Spleen (tissue), 11 donors: ENCODE results near the gene GZMH. TPM values are rescaled to one million over a fixed set of nuclear protein-coding genes. Genes with fewer than 3 reads are reported as not detected.

Experiments used
- DNase-seq: peaks from one replicate; pipeline ENCODE4 v3.0.0-alpha.2; 2020
- H3K27ac ChIP-seq, 8 donors: fragments of 200-600 bp; sonication (generic) in 7 of 8; 1 replicate in 4 of 8; 2 replicates in 4 of 8; pipeline versions ENCODE4 v1.5.0 to v1.8.0; 2016 to 2021; ENCODE audit warnings: inconsistent platforms in 4 of 8, mild to moderate bottlenecking in 4 of 8, moderate library complexity in 1 of 8
- H3K27me3 ChIP-seq, 7 donors: fragments of 200-600 bp; sonication (generic) in 6 of 7; replicated peaks in 1 of 7; 1 replicate in 4 of 7; 2 replicates in 3 of 7; pipeline versions ENCODE4 v1.5.0 to v1.8.0; 2016 to 2021; ENCODE audit warnings: inconsistent platforms in 3 of 7, mild to moderate bottlenecking in 1 of 7
- H3K36me3 ChIP-seq, 6 donors: fragments of 200-600 bp; sonication (generic) in 5 of 6; 1 replicate in 4 of 6; 2 replicates in 2 of 6; pipeline versions ENCODE4 v1.5.0 to v1.8.0; 2016 to 2021; ENCODE audit warnings: inconsistent platforms in 2 of 6
- H3K4me1 ChIP-seq, 6 donors: fragments of 200-600 bp; sonication (generic) in 5 of 6; 1 replicate in 3 of 6; 2 replicates in 3 of 6; pipeline versions ENCODE4 v1.5.0 to v1.8.0; 2016 to 2021; ENCODE audit warnings: inconsistent platforms in 3 of 6
- H3K4me3 ChIP-seq, 8 donors: fragments of 200-600 bp; sonication (generic) in 7 of 8; 1 replicate in 4 of 8; 2 replicates in 4 of 8; pipeline versions ENCODE4 v1.5.0 to v1.8.0; 2016 to 2021; ENCODE audit warnings: inconsistent platforms in 4 of 8, mild to moderate bottlenecking in 4 of 8, moderate library complexity in 2 of 8
- H3K9me3 ChIP-seq, 8 donors: fragments of 200-600 bp; sonication (generic) in 7 of 8; 1 replicate in 4 of 8; 2 replicates in 4 of 8; pipeline versions ENCODE4 v1.5.0 to v1.8.0; 2016 to 2021; ENCODE audit warnings: inconsistent platforms in 4 of 8
- POLR2A ChIP-seq, 3 donors: fragments of 450-650 bp; IDR thresholded peaks; one replicate each; pipeline ENCODE4 v1.5.1; 2017; ENCODE audit warnings: antibody characterized with exemption in 3 of 3, mild to moderate bottlenecking in 1 of 3
- POLR2AphosphoS5 ChIP-seq, 3 donors: sonication (generic); formaldehyde crosslinking; IDR thresholded peaks; one replicate each; pipeline ENCODE4 v1.5.1; 2017; ENCODE audit warnings: antibody characterized with exemption in 3 of 3
- WGBS, 5 donors: extraction: QIAGEN DNeasy Blood & Tissue Kit in 3 of 5; methylation state at CpG; one replicate each; pipeline versions ENCODE4 v1.1.5 to v1.1.7; 2013 to 2018; 5-methylcytosine and 5-hydroxymethylcytosine counted together
- intact Hi-C: fragments of 100-400 bp; cut with DNase I; formaldehyde crosslinking; loops from one replicate; pipeline ENCODE4 v1.15.0; 2023; ENCODE audit warnings: low total_unique reads
- polyA plus RNA-seq, 3 donors: library from polyadenylated mRNA; stranded (reverse); fragments of 200-250 nt; gene quantifications; one replicate each; pipeline ENCODE4 v1.2.1, GENCODE V29; 2013
- total RNA-seq, 7 donors: library from RNA; depleted of rRNA in 3 of 7; stranded (reverse); fragments of >200 nt in 3 of 7; fragmentation: NEBNext Ultra II Directional in 4 of 7; extraction: Animal tissue kit (Norgen Biotek cat#: 25700) in 4 of 7; gene quantifications; one replicate each; pipeline versions ENCODE4 v1.1.0 to v1.2.1, GENCODE V29; 2016 to 2021
- TF ChIP-seq, protein P1 (sequence below), 11 experiments: fragments of 200-600 bp in 7 of 11; fragments of 450-650 bp in 4 of 11; sonication (generic) in 4 of 11; IDR thresholded peaks in 8 of 11; conservative IDR thresholded peaks in 3 of 11; 1 replicate in 7 of 11; 2 replicates in 4 of 11; pipeline versions ENCODE4 v1.4.0 to v1.8.0; 2016 to 2021; ENCODE audit warnings: antibody characterized with exemption in 11 of 11, inconsistent platforms in 4 of 11, mild to moderate bottlenecking in 1 of 11
- donor health status: healthy with polysubstance abuse.
- donor health status: DM: no; HTN: no; CAD: no; lungs with moderate emphysema.
- donor health status: DM: no; HTN: no; CAD: no.
- donor health status: Bipolar disorder and iron deficiency.
- donor health status: healthy.
- donor health status: DM: no; HTN: no; CAD: no.
- donor health status: DM: yes; HTN: yes; CAD: no.

Gene GZMH
- total and polyA plus RNA-seq, 10 donors = 2.8 to 29.4 (median 9.7) TPM

DNA sequence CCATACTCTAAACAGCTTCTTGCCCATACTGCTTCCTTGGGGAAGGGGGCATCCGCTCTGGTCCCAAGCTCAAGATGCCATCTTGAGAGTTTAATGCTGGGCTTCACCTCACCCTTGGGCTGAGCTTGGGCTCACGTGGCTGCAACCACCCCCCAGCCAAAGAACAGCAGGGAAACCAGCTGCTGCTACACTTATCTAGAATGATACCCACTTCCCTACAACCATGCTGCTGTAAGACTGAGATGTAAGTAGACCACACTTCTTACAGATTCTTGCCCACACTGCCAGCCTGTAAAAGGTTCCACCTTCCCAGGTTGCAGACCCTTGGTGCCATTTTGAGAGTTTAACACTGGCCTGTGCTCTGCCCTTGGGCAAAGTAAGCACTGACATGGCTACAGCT is 43.2 kb downstream of the GZMH start:
- Histone ChIP-seq H3K27me3 (no peaks in the 10 kb centered on the region), H3K27ac (no peak overlapping the region), H3K4me1 (no peaks in the 10 kb centered on the region), H3K9me3 (peaks cover 2 to 76% (median 55%) of the 10 kb centered on the region in 8 donors), H3K4me3 (no peak overlapping the region), H3K36me3 (no peaks in the 10 kb centered on the region)
- no peak for DNase-seq
- intact Hi-C loops = no loop called here
- 70 to 90% (median 77%) methylated on average over 2 of the region's 2 CpGs for WGBS, 5 donors
- TF ChIP-seq POLR2AphosphoS5 (IDR thresholded peaks at IDR 0.05) (no peak), POLR2A (IDR thresholded peaks at IDR 0.05) (no peak)
- TF ChIP-seq, protein P1, sequence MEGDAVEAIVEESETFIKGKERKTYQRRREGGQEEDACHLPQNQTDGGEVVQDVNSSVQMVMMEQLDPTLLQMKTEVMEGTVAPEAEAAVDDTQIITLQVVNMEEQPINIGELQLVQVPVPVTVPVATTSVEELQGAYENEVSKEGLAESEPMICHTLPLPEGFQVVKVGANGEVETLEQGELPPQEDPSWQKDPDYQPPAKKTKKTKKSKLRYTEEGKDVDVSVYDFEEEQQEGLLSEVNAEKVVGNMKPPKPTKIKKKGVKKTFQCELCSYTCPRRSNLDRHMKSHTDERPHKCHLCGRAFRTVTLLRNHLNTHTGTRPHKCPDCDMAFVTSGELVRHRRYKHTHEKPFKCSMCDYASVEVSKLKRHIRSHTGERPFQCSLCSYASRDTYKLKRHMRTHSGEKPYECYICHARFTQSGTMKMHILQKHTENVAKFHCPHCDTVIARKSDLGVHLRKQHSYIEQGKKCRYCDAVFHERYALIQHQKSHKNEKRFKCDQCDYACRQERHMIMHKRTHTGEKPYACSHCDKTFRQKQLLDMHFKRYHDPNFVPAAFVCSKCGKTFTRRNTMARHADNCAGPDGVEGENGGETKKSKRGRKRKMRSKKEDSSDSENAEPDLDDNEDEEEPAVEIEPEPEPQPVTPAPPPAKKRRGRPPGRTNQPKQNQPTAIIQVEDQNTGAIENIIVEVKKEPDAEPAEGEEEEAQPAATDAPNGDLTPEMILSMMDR (IDR thresholded peaks at IDR 0.05 in 8 of 11, conservative IDR thresholded peaks at IDR 0.05 in 3 of 11) = no peak

DNA sequence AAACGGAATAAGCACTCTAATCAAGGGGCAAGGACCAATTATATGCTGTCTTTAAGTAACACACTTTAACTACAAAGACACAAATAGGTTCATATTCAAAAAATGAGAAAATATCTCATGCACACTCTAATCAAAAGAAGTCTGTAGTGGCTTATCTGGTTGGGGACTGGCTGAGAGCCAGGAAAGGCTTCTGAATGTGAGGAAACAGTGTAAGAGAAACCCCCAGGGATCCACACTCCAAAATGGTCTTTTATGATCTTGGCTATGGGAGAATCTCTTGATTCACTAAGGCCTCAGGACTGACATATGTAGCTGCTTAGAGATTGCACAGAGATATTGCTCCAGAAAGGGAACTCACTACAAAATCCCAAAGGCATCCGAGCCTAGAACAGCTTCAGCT is 43.7 kb downstream of the GZMH start:
- Histone ChIP-seq H3K4me3 (no peak overlapping the region), H3K27me3 (no peaks in the 10 kb centered on the region), H3K27ac (no peak overlapping the region), H3K4me1 (no peaks in the 10 kb centered on the region), H3K36me3 (no peaks in the 10 kb centered on the region), H3K9me3 (peaks cover 2 to 76% (median 55%) of the 10 kb centered on the region in 8 donors)
- DNase-seq = no peak
- intact Hi-C loops = no loop called here
- 64 to 90% (median 84%) methylated on average over 2 of the region's 2 CpGs for WGBS, 5 donors
- no peak for TF ChIP-seq POLR2AphosphoS5 (IDR thresholded peaks at IDR 0.05)
- TF ChIP-seq POLR2A (IDR thresholded peaks at IDR 0.05) = no peak
- TF ChIP-seq, protein P1 (IDR thresholded peaks at IDR 0.05 in 8 of 11, conservative IDR thresholded peaks at IDR 0.05 in 3 of 11) = no peak

DNA sequence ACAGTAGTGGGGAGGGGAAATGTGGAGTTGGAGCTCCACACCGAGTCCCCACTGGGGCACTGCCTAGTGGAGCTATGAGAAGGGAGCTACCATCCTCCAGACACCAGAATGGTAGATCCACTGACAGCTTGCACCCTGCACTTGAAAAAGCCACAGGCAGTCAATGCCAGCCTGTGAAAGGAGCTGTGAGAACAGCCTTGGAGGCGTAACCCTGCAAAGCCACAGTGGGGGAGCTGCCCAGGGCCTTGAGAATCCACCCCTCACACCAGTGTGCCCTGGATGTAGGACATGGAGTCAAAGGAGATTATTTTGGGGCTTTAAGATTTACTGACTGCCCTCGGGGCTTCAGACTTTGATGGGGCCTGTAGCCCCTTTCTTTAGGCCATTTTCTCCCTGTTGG is 46.0 kb downstream of the GZMH start:
- Histone ChIP-seq H3K4me1 (no peaks in the 10 kb centered on the region), H3K9me3 (peaks cover 2 to 59% (median 50%) of the 10 kb centered on the region in 8 donors), H3K36me3 (no peaks in the 10 kb centered on the region), H3K27ac (no peak overlapping the region), H3K27me3 (no peaks in the 10 kb centered on the region), H3K4me3 (no peak overlapping the region)
- TF ChIP-seq, protein P1 (IDR thresholded peaks at IDR 0.05 in 8 of 11, conservative IDR thresholded peaks at IDR 0.05 in 3 of 11) = no peak
- no peak for TF ChIP-seq POLR2A (IDR thresholded peaks at IDR 0.05)
- no peak for TF ChIP-seq POLR2AphosphoS5 (IDR thresholded peaks at IDR 0.05)
- 60 to 84% (median 74%) methylated on average over 2 to 3 of the region's 3 CpGs for whole genome bisulfite sequencing, 5 donors
- DNase-seq = no peak
- intact Hi-C loops = no loop called here

DNA sequence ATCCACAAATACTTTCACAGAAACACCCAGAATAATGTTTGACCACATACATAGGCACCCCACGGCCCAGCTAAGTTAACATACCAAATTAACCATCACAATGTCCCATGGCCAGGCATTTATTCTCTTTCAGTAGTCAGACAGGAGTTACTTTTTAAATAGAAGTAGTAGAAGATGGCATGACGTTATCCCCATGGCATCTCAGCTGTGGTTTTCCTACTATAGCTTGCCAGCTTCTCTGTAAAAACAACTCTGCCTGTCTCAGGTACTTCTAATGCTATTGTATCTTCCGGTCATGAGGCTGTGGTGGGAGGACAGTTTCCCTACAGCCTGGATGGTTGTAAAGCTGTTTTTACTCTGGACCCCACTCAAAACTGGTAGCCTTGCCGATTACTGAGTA is 52.7 kb downstream of the GZMH start:
- Histone ChIP-seq H3K4me3 (no peak overlapping the region), H3K9me3 (peaks cover 0 to 14% (median 0%) of the 10 kb centered on the region in 8 donors), H3K27ac (no peak overlapping the region), H3K36me3 (no peaks in the 10 kb centered on the region), H3K4me1 (no peaks in the 10 kb centered on the region), H3K27me3 (no peaks in the 10 kb centered on the region)
- intact Hi-C loops = no loop called here
- DNase-seq = no peak
- TF ChIP-seq, protein P1 (IDR thresholded peaks at IDR 0.05 in 8 of 11, conservative IDR thresholded peaks at IDR 0.05 in 3 of 11) = no peak
- WGBS, 5 donors = 58 to 77% (median 65%) methylated on average over 4 of the region's 4 CpGs

Other genes starting within 250 kb of the GZMH start
- gene NFATC4, start 241.5 kb downstream of the GZMH start, total RNA-seq = 10 to 100 TPM; 10.7 to 29.2 (median 20.2) TPM
- 100 to 1,000 TPM in 1 of 3 donors, 10 to 100 TPM in 2; 51.1 to 145 (median 99.9) TPM for gene NFATC4, start 241.5 kb downstream of the GZMH start, polyA plus RNA-seq
- gene NYNRIN, start 210.7 kb downstream of the GZMH start, total RNA-seq = 10 to 100 TPM in 5 of 7 donors, 1 to 10 TPM in 2; 4.7 to 18.0 (median 12.0) TPM
- 1 to 10 TPM in 2 of 3 donors, under 1 TPM in 1; 0.87 to 2.7 (median 2.2) TPM for gene NYNRIN, start 210.7 kb downstream of the GZMH start, polyA plus RNA-seq
- gene CBLN3, start 180.0 kb downstream of the GZMH start, total RNA-seq = 10 to 100 TPM in 4 of 7 donors, 1 to 10 TPM in 3; 4.3 to 21.7 (median 13.7) TPM
- 10 to 100 TPM in 1 of 3 donors, 1 to 10 TPM in 2; 5.8 to 13.8 (median 6.8) TPM for gene CBLN3, start 180.0 kb downstream of the GZMH start, polyA plus RNA-seq
- gene KHNYN, start 179.7 kb downstream of the GZMH start, total RNA-seq = 10 to 100 TPM; 65.5 to 90.6 (median 72.2) TPM
- gene KHNYN, start 179.7 kb downstream of the GZMH start, polyA plus RNA-seq = 10 to 100 TPM; 10.9 to 35.2 (median 14.0) TPM
- 10 to 100 TPM; 48.2 to 87.8 (median 63.7) TPM for gene SDR39U1, start 166.9 kb downstream of the GZMH start, total RNA-seq
- gene SDR39U1, start 166.9 kb downstream of the GZMH start, polyA plus RNA-seq = 100 to 1,000 TPM in 2 of 3 donors, 10 to 100 TPM in 1; 94.6 to 146 (median 124) TPM
- not detected for gene CMA1, start 101.4 kb downstream of the GZMH start, total RNA-seq
- gene CMA1, start 101.4 kb downstream of the GZMH start, polyA plus RNA-seq = under 1 TPM in 1 of 3 donors, not detected in 2; 0.09 TPM
- gene CTSG, start 33.4 kb downstream of the GZMH start, total RNA-seq = 10 to 100 TPM in 2 of 7 donors, 1 to 10 TPM in 5; 1.9 to 53.1 (median 6.7) TPM
- 1 to 10 TPM in 2 of 3 donors, under 1 TPM in 1; 0.74 to 2.3 (median 1.1) TPM for gene CTSG, start 33.4 kb downstream of the GZMH start, polyA plus RNA-seq
- 10 to 100 TPM in 6 of 7 donors, 1 to 10 TPM in 1; 9.8 to 25.4 (median 17.9) TPM for gene GZMB, start 24.5 kb upstream of the GZMH start, total RNA-seq
- 10 to 100 TPM in 1 of 3 donors, 1 to 10 TPM in 2; 6.3 to 14.4 (median 9.4) TPM for gene GZMB, start 24.5 kb upstream of the GZMH start, polyA plus RNA-seq